Panc1 (cell line): ENCODE results near the gene PFKFB3. TPM values are rescaled to one million over a fixed set of nuclear protein-coding genes. Genes with fewer than 3 reads are reported as not detected.

Experiments used
- ATAC-seq: fragments of 200-7000 bp; cut with Tn5 transposase; 2 replicates; pipeline ENCODE4 v1.9.1; 2020; ENCODE audit warnings: mild to moderate bottlenecking, moderate library complexity
- BruUV-seq: library from RNA; stranded (reverse); fragments of 400-500 nt; replicated peaks from 2 replicates; lab custom pipeline; 2021; lab: Mats Ljungman, UMichigan
- CTCF ChIA-PET: fragments of 300-600 bp; sonication (Branson Sonifier 250); formaldehyde crosslinking; loops from one replicate; lab custom pipeline; 2022; ENCODE audit warnings: antibody characterized with exemption; lab: Charles Lee
- POLR2A ChIA-PET: fragments of 300-600 bp; sonication (Branson Sonifier 250); formaldehyde crosslinking; loops from one replicate; lab custom pipeline; 2022; ENCODE audit warnings: antibody characterized with exemption; lab: Charles Lee
- DNase-seq: peaks from one replicate; pipeline ENCODE4 v3.0.0-alpha.2; 2010; ENCODE audit warnings: low read depth, low spot score
- H3K27ac ChIP-seq: 2 replicates; pipeline ENCODE4 v1.5.1; 2011; ENCODE audit warnings: mild to moderate bottlenecking, low read length, inconsistent platforms
- H3K27me3 ChIP-seq: fragments of 200-500 bp; sonication (Bioruptor generic); 2 replicates; pipeline ENCODE4 v1.6.0; 2014; ENCODE audit warnings: low read length, inconsistent platforms; ENCODE audit not compliant: control insufficient read depth, insufficient read depth
- H3K36me3 ChIP-seq: fragments of 200-500 bp; sonication (Bioruptor generic); 2 replicates; pipeline ENCODE4 v1.5.1; 2014; ENCODE audit warnings: inconsistent platforms, mild to moderate bottlenecking, low read length, moderate library complexity; ENCODE audit not compliant: control insufficient read depth, insufficient read depth
- H3K4me1 ChIP-seq: 2 replicates; pipeline ENCODE4 v1.5.1; 2011; ENCODE audit warnings: inconsistent platforms, mild to moderate bottlenecking, low read length, moderate library complexity; ENCODE audit not compliant: control insufficient read depth, insufficient read depth
- H3K4me3 ChIP-seq, 2 experiments: 2 replicates each; pipeline ENCODE4 v1.5.1; 2011 to 2012; ENCODE audit warnings: low read depth in 2 of 2, low read length in 2 of 2, mild to moderate bottlenecking in 2 of 2, inconsistent platforms in 1 of 2, moderate library complexity in 1 of 2
- H3K9me3 ChIP-seq: fragments of 200-500 bp; sonication (Bioruptor generic); 2 replicates; pipeline ENCODE4 v1.5.1; 2014; ENCODE audit warnings: low read depth, mild to moderate bottlenecking, inconsistent platforms, low read length, moderate library complexity; ENCODE audit not compliant: control insufficient read depth, insufficient read depth
- POLR2AphosphoS5 ChIP-seq: IDR thresholded peaks from 2 replicates; pipeline ENCODE4 v1.6.1; 2012; ENCODE audit warnings: mild to moderate bottlenecking, low read depth, low read length, moderate library complexity
- SIN3A ChIP-seq: IDR thresholded peaks from 2 replicates; pipeline ENCODE4 v1.6.1; 2012; ENCODE audit warnings: low read depth, mild to moderate bottlenecking, low read length, moderate library complexity, borderline replicate concordance; ENCODE audit not compliant: insufficient read depth
- TCF7L2 ChIP-seq: IDR thresholded peaks from 2 replicates; pipeline ENCODE4 v1.6.1; 2011; ENCODE audit warnings: mild to moderate bottlenecking, low read depth, low read length, inconsistent platforms
- in situ Hi-C: cut with HindIII; loops from 2 replicates; pipeline ENCODE4 v1.10.0; 2016; ENCODE audit warnings: low sequenced_read_pairs, low pct_unique_long_range_greater_than_20kb
- intact Hi-C: fragments of 100-400 bp; cut with micrococcal nuclease; formaldehyde crosslinking; loops from one replicate; pipeline ENCODE4 v1.10.0; 2022; ENCODE audit not compliant: unreplicated experiment
- total RNA-seq: library from RNA; stranded (reverse); gene quantifications from one replicate; pipeline ENCODE4 v1.2.1, GENCODE V29; 2021; ENCODE audit not compliant: unreplicated experiment
- TF ChIP-seq, protein P1 (sequence below): fragments of 450-650 bp; IDR thresholded peaks from 2 replicates; pipeline ENCODE4 v1.5.1; 2017; ENCODE audit warnings: mild to moderate bottlenecking
- TF ChIP-seq, protein P2 (sequence below), 2 experiments: IDR thresholded peaks; 2 replicates each; pipeline ENCODE4 v1.6.1; 2011 to 2012; ENCODE audit warnings: low read depth in 2 of 2, control low read depth in 1 of 2, low read length in 1 of 2, mild to moderate bottlenecking in 1 of 2, moderate library complexity in 1 of 2; ENCODE audit not compliant: insufficient read depth in 1 of 2

PFKFB3 gene
- total RNA-seq, 1 experiment from 2014 or later: 17.1 TPM

DNA sequence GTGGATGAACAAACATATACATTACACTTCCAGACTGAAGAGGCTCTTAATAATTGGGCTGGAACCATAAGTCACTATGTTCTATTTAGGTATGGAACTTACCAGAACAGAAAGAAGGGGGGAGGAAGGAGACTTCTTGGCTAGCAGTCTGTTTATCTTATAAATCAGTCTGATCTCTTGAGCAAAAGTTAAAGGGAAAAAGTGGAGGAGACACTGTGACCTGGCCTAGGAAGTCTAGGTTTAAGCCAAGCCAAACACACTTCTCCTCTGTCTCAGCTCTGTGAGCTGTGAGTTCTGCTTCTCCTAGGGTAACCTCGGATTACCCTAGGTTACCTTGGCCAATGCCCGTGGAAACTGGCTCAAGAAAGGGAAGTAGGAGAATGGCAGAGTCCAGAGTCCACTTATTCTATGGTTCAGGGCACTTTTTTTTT lies 95.2 kb downstream of the PFKFB3 start:
- POLR2A ChIA-PET: no interaction called here
- in situ Hi-C loops: no loop called here
- intact Hi-C loops: no loop called here

GRCh38 chr10:6298428-6298827 lies 95.7 kb downstream of the PFKFB3 start:
- H3K4me3 ChIP-seq: no peak overlapping the region
- ChIA-PET POLR2A (no interaction called here), CTCF (interaction anchor here (0.6 kb wide), 1 partner anchor 360 kb away, joined by 5 read pairs; no protein-coding TSS in a partner anchor)
- ATAC-seq: no peak
- no peak overlapping the region for H3K27ac ChIP-seq
- no TSS peak for BruUV-seq
- in situ Hi-C loops (no loop called here), intact Hi-C loops (no loop called here)
- TF ChIP-seq POLR2AphosphoS5 (no peak), SIN3A (no peak), TCF7L2 (no peak)
- TF ChIP-seq, protein P1, sequence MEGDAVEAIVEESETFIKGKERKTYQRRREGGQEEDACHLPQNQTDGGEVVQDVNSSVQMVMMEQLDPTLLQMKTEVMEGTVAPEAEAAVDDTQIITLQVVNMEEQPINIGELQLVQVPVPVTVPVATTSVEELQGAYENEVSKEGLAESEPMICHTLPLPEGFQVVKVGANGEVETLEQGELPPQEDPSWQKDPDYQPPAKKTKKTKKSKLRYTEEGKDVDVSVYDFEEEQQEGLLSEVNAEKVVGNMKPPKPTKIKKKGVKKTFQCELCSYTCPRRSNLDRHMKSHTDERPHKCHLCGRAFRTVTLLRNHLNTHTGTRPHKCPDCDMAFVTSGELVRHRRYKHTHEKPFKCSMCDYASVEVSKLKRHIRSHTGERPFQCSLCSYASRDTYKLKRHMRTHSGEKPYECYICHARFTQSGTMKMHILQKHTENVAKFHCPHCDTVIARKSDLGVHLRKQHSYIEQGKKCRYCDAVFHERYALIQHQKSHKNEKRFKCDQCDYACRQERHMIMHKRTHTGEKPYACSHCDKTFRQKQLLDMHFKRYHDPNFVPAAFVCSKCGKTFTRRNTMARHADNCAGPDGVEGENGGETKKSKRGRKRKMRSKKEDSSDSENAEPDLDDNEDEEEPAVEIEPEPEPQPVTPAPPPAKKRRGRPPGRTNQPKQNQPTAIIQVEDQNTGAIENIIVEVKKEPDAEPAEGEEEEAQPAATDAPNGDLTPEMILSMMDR: no peak
- TF ChIP-seq, protein P2, sequence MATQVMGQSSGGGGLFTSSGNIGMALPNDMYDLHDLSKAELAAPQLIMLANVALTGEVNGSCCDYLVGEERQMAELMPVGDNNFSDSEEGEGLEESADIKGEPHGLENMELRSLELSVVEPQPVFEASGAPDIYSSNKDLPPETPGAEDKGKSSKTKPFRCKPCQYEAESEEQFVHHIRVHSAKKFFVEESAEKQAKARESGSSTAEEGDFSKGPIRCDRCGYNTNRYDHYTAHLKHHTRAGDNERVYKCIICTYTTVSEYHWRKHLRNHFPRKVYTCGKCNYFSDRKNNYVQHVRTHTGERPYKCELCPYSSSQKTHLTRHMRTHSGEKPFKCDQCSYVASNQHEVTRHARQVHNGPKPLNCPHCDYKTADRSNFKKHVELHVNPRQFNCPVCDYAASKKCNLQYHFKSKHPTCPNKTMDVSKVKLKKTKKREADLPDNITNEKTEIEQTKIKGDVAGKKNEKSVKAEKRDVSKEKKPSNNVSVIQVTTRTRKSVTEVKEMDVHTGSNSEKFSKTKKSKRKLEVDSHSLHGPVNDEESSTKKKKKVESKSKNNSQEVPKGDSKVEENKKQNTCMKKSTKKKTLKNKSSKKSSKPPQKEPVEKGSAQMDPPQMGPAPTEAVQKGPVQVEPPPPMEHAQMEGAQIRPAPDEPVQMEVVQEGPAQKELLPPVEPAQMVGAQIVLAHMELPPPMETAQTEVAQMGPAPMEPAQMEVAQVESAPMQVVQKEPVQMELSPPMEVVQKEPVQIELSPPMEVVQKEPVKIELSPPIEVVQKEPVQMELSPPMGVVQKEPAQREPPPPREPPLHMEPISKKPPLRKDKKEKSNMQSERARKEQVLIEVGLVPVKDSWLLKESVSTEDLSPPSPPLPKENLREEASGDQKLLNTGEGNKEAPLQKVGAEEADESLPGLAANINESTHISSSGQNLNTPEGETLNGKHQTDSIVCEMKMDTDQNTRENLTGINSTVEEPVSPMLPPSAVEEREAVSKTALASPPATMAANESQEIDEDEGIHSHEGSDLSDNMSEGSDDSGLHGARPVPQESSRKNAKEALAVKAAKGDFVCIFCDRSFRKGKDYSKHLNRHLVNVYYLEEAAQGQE (IDR thresholded peaks at IDR 0.05; ENCODE audit: insufficient read depth in 1 of 2, low read depth in 2 of 2, low read length in 1 of 2): no peak
- no peaks in the 10 kb centered on the region for H3K36me3 ChIP-seq
- H3K4me1 ChIP-seq: no peaks in the 10 kb centered on the region
- H3K27me3 ChIP-seq: no peaks in the 10 kb centered on the region
- no peaks in the 10 kb centered on the region for H3K9me3 ChIP-seq
- no peak for DNase-seq

More for the DNA sequence above, 95.2 kb downstream of the PFKFB3 start:
- TF ChIP-seq POLR2AphosphoS5 (no peak), TCF7L2 (no peak), SIN3A (no peak)
- TF ChIP-seq, protein P2 (IDR thresholded peaks at IDR 0.05; ENCODE audit: insufficient read depth in 1 of 2, low read depth in 2 of 2, low read length in 1 of 2): no peak
- TF ChIP-seq, protein P1: no peak
- DNase-seq (no peak), ATAC-seq (no peak)
- Histone ChIP-seq H3K9me3 (no peaks in the 10 kb centered on the region), H3K27ac (no peak overlapping the region), H3K4me1 (no peaks in the 10 kb centered on the region), H3K4me3 (no peak overlapping the region), H3K27me3 (no peaks in the 10 kb centered on the region), H3K36me3 (no peaks in the 10 kb centered on the region)
- no TSS peak for BruUV-seq
- CTCF ChIA-PET: no interaction called here
